Esophagus squamous epithelium (tissue), 5 donors: ENCODE data around the gene NOM1. TPM values are rescaled to one million over a fixed set of nuclear protein-coding genes. Genes with fewer than 3 reads are reported as not detected.

Experiments used
- DNase-seq: peaks from one replicate; lab custom pipeline; 2025; lab: John Stamatoyannopoulos, UW
- H3K27ac ChIP-seq, 4 donors: fragments of 200-600 bp; sonication (generic); one replicate each; pipeline ENCODE4 v1.5.1; 2016 to 2019; ENCODE audit warnings: mild to moderate bottlenecking in 1 of 4
- H3K27me3 ChIP-seq, 4 donors: fragments of 200-600 bp; sonication (generic); 1 replicate in 3 of 4; 2 replicates in 1 of 4; pipeline versions ENCODE4 v1.5.1 to v1.6.0; 2017 to 2021; ENCODE audit warnings: antibody characterized with exemption in 1 of 4
- H3K36me3 ChIP-seq, 3 donors: fragments of 200-600 bp; sonication (generic); one replicate each; pipeline ENCODE4 v1.5.1; 2016 to 2019
- H3K4me1 ChIP-seq, 3 donors: fragments of 200-600 bp; sonication (generic); one replicate each; pipeline ENCODE4 v1.5.1; 2017 to 2019
- H3K4me3 ChIP-seq, 4 donors: fragments of 200-600 bp; sonication (generic); 1 replicate in 3 of 4; 2 replicates in 1 of 4; pipeline ENCODE4 v1.5.1; 2016 to 2019; ENCODE audit warnings: mild to moderate bottlenecking in 2 of 4, moderate library complexity in 1 of 4
- H3K9me3 ChIP-seq, 3 donors: fragments of 200-600 bp; sonication (generic); one replicate each; pipeline ENCODE4 v1.5.1; 2016 to 2019
- POLR2A ChIP-seq, 4 donors: fragments of 450-650 bp; IDR thresholded peaks; one replicate each; pipeline ENCODE4 v1.6.1; 2017; ENCODE audit warnings: antibody characterized with exemption in 4 of 4, mild to moderate bottlenecking in 4 of 4, moderate library complexity in 3 of 4
- WGBS, 2 donors: methylation state at CpG; one replicate each; pipeline ENCODE4 v1.1.5; 2018; 5-methylcytosine and 5-hydroxymethylcytosine counted together
- intact Hi-C: fragments of 100-400 bp; cut with DNase I; formaldehyde crosslinking; loops from one replicate; pipeline ENCODE4 v1.15.0; 2022
- total RNA-seq, 4 donors: library from RNA; depleted of rRNA; stranded (reverse); fragments of >200 nt; gene quantifications; one replicate each; pipeline ENCODE4 v1.1.0, GENCODE V29; 2016
- TF ChIP-seq, protein P1 (sequence below), 6 experiments: fragments of 450-650 bp in 4 of 6; fragments of 200-600 bp in 2 of 6; sonication (generic) in 2 of 6; IDR thresholded peaks; one replicate each; pipeline ENCODE4 v1.5.1; 2016 to 2019; ENCODE audit warnings: antibody characterized with exemption in 6 of 6, mild to moderate bottlenecking in 4 of 6, moderate library complexity in 4 of 6
- donor health status: DM: yes; HTN: yes; CAD: no.

The NOM1 gene
- total RNA-seq, 4 donors from 2014 or later = 4.6 to 26.9 (median 17.8) TPM

GRCh38 chr7:157020514-157021070 is 71.1 kb downstream of the NOM1 start:
- Histone ChIP-seq H3K27ac (no peak overlapping the region), H3K9me3 (no peaks in the 10 kb centered on the region), H3K4me1 (peaks cover 15 to 42% (median 17%) of the 10 kb centered on the region in 3 donors), H3K36me3 (no peaks in the 10 kb centered on the region), H3K27me3 (peaks cover 31 to 100% (median 53%) of the 10 kb centered on the region in 4 donors), H3K4me3 (peak overlapping the region in 2 of 4 donors; percentile 34 to 52)
- TF ChIP-seq, protein P1, sequence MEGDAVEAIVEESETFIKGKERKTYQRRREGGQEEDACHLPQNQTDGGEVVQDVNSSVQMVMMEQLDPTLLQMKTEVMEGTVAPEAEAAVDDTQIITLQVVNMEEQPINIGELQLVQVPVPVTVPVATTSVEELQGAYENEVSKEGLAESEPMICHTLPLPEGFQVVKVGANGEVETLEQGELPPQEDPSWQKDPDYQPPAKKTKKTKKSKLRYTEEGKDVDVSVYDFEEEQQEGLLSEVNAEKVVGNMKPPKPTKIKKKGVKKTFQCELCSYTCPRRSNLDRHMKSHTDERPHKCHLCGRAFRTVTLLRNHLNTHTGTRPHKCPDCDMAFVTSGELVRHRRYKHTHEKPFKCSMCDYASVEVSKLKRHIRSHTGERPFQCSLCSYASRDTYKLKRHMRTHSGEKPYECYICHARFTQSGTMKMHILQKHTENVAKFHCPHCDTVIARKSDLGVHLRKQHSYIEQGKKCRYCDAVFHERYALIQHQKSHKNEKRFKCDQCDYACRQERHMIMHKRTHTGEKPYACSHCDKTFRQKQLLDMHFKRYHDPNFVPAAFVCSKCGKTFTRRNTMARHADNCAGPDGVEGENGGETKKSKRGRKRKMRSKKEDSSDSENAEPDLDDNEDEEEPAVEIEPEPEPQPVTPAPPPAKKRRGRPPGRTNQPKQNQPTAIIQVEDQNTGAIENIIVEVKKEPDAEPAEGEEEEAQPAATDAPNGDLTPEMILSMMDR (IDR thresholded peaks at IDR 0.05) = no peak
- no peak for TF ChIP-seq POLR2A (IDR thresholded peaks at IDR 0.05)
- 17 to 22% methylated on average over 5 to 34 of the region's 38 CpGs for WGBS, 2 donors
- DNase-seq = no peak
- intact Hi-C loops = no loop called here

DNA sequence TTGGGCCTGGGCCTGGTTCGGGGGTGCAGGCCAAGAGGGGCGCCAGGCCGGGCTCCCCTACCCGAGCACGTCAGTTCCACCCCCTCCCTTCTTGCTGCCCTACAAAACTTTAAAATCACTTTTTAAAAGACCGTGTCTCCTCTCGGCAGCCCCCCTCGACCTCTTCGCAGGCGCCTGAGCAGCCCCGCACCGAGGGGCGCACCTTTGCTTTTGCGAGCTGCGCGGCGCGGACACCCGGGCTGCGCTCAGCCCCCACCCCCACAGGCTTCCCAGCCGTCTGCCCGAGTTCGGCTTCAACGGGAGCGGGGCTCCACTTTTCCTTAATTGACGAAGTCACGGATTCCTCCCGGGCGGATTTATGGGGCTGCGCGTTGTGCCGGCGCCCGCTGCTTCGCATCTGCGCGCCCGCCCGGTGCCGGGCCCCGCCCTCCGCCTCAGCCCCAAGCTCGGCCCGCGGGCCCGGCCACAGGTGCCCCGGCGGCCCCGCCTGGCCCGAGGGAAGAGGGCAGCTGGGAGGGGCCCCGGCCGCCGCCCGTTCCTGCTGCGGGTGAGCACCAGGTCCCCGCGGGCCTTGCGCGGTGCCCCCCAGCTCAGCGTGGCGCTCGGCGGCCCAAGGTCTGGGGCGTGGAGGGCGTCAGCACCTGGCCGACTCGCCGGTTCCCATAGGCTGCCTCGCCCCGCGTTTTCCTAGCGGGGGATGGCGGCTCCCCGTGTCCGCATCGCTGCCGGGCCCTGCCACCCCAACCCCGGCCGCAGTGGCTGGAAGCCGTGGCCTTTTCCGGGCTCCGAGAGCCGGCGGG is 71.8 kb downstream of the NOM1 start:
- Histone ChIP-seq H3K9me3 (no peaks in the 10 kb centered on the region), H3K4me3 (peak overlapping the region in 2 of 4 donors; percentile 34 to 52), H3K27me3 (peaks cover 31 to 100% (median 51%) of the 10 kb centered on the region in 4 donors), H3K27ac (no peak overlapping the region), H3K4me1 (peaks cover 15 to 42% (median 17%) of the 10 kb centered on the region in 3 donors), H3K36me3 (no peaks in the 10 kb centered on the region)
- intact Hi-C loops = no loop called here
- DNase-seq = no peak
- WGBS, 2 donors = 3 to 7% methylated on average over 5 to 11 of the region's 84 CpGs
- TF ChIP-seq, protein P1 (IDR thresholded peaks at IDR 0.05) = no peak
- TF ChIP-seq POLR2A (IDR thresholded peaks at IDR 0.05) = no peak

GRCh38 chr7:157021871-157022680 is 72.6 kb downstream of the NOM1 start:
- TF ChIP-seq, protein P1 (IDR thresholded peaks at IDR 0.05) = no peak
- TF ChIP-seq POLR2A (IDR thresholded peaks at IDR 0.05) = no peak
- DNase-seq = no peak
- Histone ChIP-seq H3K27ac (no peak overlapping the region), H3K4me1 (peaks cover 15 to 42% (median 17%) of the 10 kb centered on the region in 3 donors), H3K36me3 (no peaks in the 10 kb centered on the region), H3K4me3 (peak overlapping the region in 1 of 4 donors; percentile 52), H3K9me3 (no peaks in the 10 kb centered on the region), H3K27me3 (peaks cover 31 to 98% (median 48%) of the 10 kb centered on the region in 4 donors)
- intact Hi-C loops = no loop called here
- 29 to 49% methylated on average over 5 to 16 of the region's 30 CpGs for WGBS, 2 donors

Other genes starting within 250 kb of the NOM1 start
- 10 to 100 TPM; 25.2 to 68.3 (median 38.4) TPM for gene LMBR1, start 56.5 kb upstream of the NOM1 start, total RNA-seq
- gene MNX1, start 61.0 kb downstream of the NOM1 start, total RNA-seq = 1 to 10 TPM in 1 of 4 donors, under 1 TPM in 1, not detected in 2; 0.47 to 1.1 TPM
- gene UBE3C, start 189.2 kb downstream of the NOM1 start, total RNA-seq = 100 to 1,000 TPM in 1 of 4 donors, 10 to 100 TPM in 3; 52.2 to 101 (median 68.3) TPM